ENCODE results near the gene GOLGA7B.

Gene GOLGA7B

DNA sequence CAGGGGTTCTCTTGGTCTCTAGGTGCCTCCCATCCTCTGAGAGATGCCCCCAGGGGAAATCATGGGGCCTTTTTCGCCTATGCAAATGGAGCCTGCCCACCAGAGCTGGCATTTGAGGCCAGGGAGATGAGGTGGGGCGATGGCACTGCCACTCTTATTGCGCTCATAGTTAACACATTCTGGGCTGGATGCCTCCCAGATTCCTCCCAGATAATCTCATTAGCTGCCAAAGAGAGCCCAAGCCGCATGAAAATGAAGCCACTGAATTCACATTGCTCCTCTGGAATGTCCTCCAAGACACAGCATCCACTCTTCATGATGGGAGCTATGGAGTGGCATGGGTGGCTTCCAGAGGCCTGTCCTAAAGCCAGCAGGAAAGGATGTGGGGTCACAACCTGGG lies 61.0 kb downstream of the GOLGA7B start:
- no peak for TF ChIP-seq CTCF (IDR thresholded peaks at IDR 0.05; ENCODE audit: borderline replicate concordance, control extremely low read depth, extremely low read depth, insufficient read depth, missing control alignments)
- in situ Hi-C loops (cut with MboI; ENCODE audit: low sequenced_read_pairs, unreplicated experiment): loop anchor here (10.0 kb wide), 1 partner anchor 134 kb away; no protein-coding TSS in a partner anchor
- DNase-seq (ENCODE audit: low spot score): no peak

DNA sequence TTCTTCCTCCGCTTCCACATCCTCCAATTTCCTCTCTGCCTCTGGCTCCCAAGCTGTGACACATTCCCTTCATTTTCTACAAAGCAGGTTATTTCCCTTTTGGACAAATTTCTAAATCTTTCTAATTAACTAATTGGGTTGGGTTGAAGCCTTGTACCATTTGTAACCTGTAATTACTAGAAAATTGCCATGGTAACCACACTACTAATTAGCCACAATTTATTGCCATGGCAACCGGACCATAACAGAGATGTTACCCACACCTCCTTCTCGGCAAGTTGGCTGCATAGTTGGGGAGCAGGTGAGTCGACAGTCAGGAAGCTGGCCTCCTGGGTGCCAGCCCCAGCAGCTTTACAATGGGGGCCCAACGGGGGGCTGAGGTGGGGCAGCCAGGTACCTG lies 61.6 kb downstream of the GOLGA7B start:
- DNase-seq (ENCODE audit: low spot score): no peak
- in situ Hi-C loops (cut with MboI; ENCODE audit: low sequenced_read_pairs, unreplicated experiment): loop anchor here (10.0 kb wide), 1 partner anchor 134 kb away; no protein-coding TSS in a partner anchor
- no peak for TF ChIP-seq CTCF (IDR thresholded peaks at IDR 0.05; ENCODE audit: borderline replicate concordance, control extremely low read depth, extremely low read depth, insufficient read depth, missing control alignments)

DNA sequence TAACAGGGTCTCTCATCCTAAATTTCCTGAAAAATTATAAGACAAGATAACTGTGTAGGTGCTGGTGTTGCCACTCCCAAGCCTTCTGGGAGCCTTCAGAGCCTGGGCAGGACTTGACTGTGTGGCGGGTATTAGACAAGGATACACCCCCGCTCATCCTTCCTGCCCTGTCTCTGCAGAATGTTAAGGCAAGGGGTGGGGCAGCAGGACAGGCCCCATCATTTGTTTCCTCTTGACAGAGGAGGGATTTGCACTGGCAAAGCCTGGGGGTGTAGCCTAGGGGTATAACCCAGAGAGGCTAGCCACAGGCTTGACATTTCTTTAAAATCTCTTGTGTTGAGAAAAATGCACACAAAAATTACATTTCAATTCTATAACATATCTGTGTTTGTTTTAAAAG lies 63.5 kb downstream of the GOLGA7B start:
- in situ Hi-C loops (cut with MboI; ENCODE audit: low sequenced_read_pairs, unreplicated experiment): loop anchor here (10.0 kb wide), 1 partner anchor 132 kb away; no protein-coding TSS in a partner anchor
- DNase-seq (ENCODE audit: low spot score): no peak

DNA sequence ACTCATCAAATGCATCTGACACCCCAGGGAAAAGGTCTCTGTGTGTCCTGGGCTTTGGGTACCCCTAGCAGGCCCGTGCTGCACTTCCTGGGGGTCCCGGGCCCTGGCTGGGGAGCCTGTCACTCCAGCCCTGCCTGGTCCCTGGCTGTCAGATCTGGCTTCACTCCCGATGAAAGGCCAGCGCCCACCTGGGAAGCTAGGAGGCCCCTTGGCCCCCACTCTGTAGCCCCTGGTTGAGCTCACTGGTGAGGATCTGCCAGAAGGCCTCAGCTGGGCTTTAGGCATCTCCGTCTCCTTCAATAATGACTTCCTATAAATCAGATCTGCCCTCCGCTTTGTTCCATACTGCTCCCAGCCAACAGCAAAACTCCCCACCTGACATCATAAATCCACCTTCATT lies 64.0 kb downstream of the GOLGA7B start:
- DNase-seq (ENCODE audit: low spot score): no peak
- TF ChIP-seq CTCF (IDR thresholded peaks at IDR 0.05; ENCODE audit: borderline replicate concordance, control extremely low read depth, extremely low read depth, insufficient read depth, missing control alignments): no peak
- in situ Hi-C loops (cut with MboI; ENCODE audit: low sequenced_read_pairs, unreplicated experiment): loop anchor here (10.0 kb wide), 1 partner anchor 131 kb away; no protein-coding TSS in a partner anchor

More for the DNA sequence above, 63.5 kb downstream of the GOLGA7B start:
- no peak for TF ChIP-seq CTCF (IDR thresholded peaks at IDR 0.05; ENCODE audit: borderline replicate concordance, control extremely low read depth, extremely low read depth, insufficient read depth, missing control alignments)

DNA sequence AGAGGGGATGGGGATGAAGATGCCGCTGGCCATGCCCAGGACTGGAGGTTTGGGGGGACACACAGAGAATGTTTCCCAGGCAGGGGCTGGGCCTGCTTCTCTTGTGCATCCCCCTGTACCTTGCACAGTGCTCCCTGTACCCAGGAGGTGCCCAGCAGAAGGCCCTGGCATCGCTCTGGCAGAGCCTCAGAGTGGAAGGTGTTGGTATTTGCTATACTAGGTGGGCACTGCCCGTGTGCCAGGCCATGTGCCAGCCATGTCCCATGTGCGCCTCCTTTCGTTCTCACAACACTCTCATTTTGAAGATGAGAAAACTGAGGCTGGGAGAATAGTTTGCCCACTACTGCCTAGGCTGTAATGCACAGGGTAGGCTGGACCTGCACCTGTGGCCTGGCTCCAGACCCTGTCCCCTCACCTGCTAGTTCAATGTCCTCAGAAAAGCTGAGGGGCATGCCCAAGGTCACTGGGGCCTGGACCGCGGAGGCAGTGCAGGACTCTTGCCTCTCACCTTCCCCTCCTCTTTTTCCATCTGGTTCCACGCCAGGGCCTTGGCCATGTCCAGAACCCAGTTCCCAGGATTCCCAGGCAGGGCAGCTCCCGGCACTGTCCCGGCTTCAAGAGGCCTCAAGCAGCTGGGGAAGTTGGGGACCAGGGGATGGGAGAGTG lies 64.7 kb downstream of the GOLGA7B start:
- in situ Hi-C loops (cut with MboI; ENCODE audit: low sequenced_read_pairs, unreplicated experiment): loop anchor here (10.0 kb wide), 1 partner anchor 130 kb away; no protein-coding TSS in a partner anchor
- no peak for TF ChIP-seq CTCF (IDR thresholded peaks at IDR 0.05; ENCODE audit: borderline replicate concordance, control extremely low read depth, extremely low read depth, insufficient read depth, missing control alignments)
- no peak for DNase-seq (ENCODE audit: low spot score)

- in situ Hi-C loops (cut with MboI; ENCODE audit: low sequenced_read_pairs, unreplicated experiment): loop anchor here (10.0 kb wide), 1 partner anchor 130 kb away; no protein-coding TSS in a partner anchor
- DNase-seq (ENCODE audit: low spot score): peak; percentile 91
- peak; percentile 73 for TF ChIP-seq CTCF (IDR thresholded peaks at IDR 0.05; ENCODE audit: borderline replicate concordance, control extremely low read depth, extremely low read depth, insufficient read depth, missing control alignments)
These were observed 65.2 kb downstream of the GOLGA7B start for GRCh38 chr10:97914837-97915211.

Measured in GM13976 (cell line).